ENCODE data around the gene PARP8.
"Not testable (repeated sequence)": the region's sequence is repeated elsewhere in the genome, so short reads cannot be mapped to it uniquely, and the experiment has no call there.

PARP8 gene

GRCh38 chr5:50766042-50766441 lies 99.6 kb downstream of the PARP8 start:
- no peak for TF ChIP-seq CTCF (conservative IDR thresholded peaks at IDR 0.05)
- no peak overlapping the region for H3K27ac ChIP-seq

GRCh38 chr5:50766462-50766861 lies 100.0 kb downstream of the PARP8 start:
- no peak overlapping the region for H3K27ac ChIP-seq
- no peak for TF ChIP-seq CTCF (conservative IDR thresholded peaks at IDR 0.05)

GRCh38 chr5:50766967-50767366 lies 100.5 kb downstream of the PARP8 start:
- TF ChIP-seq CTCF (conservative IDR thresholded peaks at IDR 0.05): no peak
- H3K27ac ChIP-seq: no peak overlapping the region

- no peak overlapping the region for H3K27ac ChIP-seq
- TF ChIP-seq CTCF (conservative IDR thresholded peaks at IDR 0.05): no peak
These were observed 101.2 kb downstream of the PARP8 start for GRCh38 chr5:50767588-50767987.

GRCh38 chr5:50768634-50769033 lies 102.2 kb downstream of the PARP8 start:
- H3K27ac ChIP-seq: no peak overlapping the region
- TF ChIP-seq CTCF (conservative IDR thresholded peaks at IDR 0.05): no peak

- TF ChIP-seq CTCF (conservative IDR thresholded peaks at IDR 0.05): no peak
- no peak overlapping the region for H3K27ac ChIP-seq
These were observed 104.0 kb downstream of the PARP8 start for GRCh38 chr5:50770441-50770840.

- H3K27ac ChIP-seq: not testable (repeated sequence)
These were observed 108.2 kb downstream of the PARP8 start for GRCh38 chr5:50774446-50775175.

- no peak for TF ChIP-seq CTCF (conservative IDR thresholded peaks at IDR 0.05)
- H3K27ac ChIP-seq: no peak overlapping the region
These were observed 119.6 kb downstream of the PARP8 start for GRCh38 chr5:50786073-50786472.
